ENCODE data around the gene ESPL1. TPM values are rescaled to one million over a fixed set of nuclear protein-coding genes. Genes with fewer than 3 reads are reported as not detected.
"Not testable (repeated sequence)": the region's sequence is repeated elsewhere in the genome, so short reads cannot be mapped to it uniquely, and the experiment has no call there.

The ESPL1 gene
- total RNA-seq, 1 experiment from 2014 or later = 12.1 TPM

DNA sequence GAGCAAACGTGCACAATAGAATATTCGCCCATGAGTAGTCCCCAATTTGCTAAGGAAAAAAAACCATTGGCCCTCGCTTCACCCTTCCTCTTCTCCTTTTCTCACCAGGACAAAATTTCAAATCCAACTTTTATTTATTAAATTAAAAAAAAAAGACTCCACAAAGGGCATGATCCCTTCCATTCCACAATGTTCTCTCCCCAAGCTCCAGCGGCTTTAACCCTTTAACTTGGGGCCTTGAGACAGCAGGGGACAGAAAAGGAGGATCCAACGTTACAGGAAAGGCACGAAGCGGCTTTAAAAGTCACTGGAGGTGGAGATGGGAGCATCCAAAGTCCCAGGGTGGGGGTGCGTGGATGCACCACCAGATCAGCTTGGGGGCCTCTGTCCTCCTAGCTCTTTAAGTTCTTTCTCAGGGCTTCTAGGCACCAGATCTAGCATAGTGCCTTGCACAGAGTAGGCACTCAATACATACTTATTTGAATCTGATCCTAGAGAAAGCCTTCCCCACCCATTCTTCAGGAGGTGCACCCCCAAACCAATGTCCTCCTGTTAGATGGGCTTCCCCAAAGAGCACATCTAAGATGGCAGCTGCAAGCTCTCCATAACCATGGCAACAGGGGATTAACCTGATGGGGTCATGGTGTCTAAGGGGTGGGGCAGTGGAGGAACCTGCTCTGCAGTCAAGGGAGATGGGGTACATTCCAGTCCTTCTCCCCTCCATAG lies 58.5 kb downstream of the ESPL1 start:
- Mint-ChIP-seq H3K36me3 (ENCODE audit: insufficient read depth, unreplicated experiment) (peaks cover under 1% of the 10 kb centered on the region), H3K4me3 (ENCODE audit: unreplicated experiment) (peak overlapping the region; percentile 46), H3K27me3 (ENCODE audit: insufficient read depth, unreplicated experiment) (peaks cover 2% of the 10 kb centered on the region), H3K4me1 (ENCODE audit: insufficient read depth, unreplicated experiment) (peaks cover 9% of the 10 kb centered on the region), H3K9me3 (ENCODE audit: unreplicated experiment) (no peaks in the 10 kb centered on the region), H3K27ac (ENCODE audit: low read depth, unreplicated experiment) (no peak overlapping the region)
- ChIA-PET POLR2A (interaction anchor here (0.7 to 1.2 kb wide), 3 partner anchors 21 to 189 kb away, joined by 3 to 4 read pairs (median 3); partner anchors contain the start of gene SP1), CTCF (interaction anchor here (0.8 to 6.0 kb wide), 7 partner anchors 18 to 197 kb away, joined by 3 to 63 read pairs (median 5); no protein-coding TSS in a partner anchor)
- no TSS peak for BruUV-seq (replicated peaks)
- TF ChIP-seq, protein P1, sequence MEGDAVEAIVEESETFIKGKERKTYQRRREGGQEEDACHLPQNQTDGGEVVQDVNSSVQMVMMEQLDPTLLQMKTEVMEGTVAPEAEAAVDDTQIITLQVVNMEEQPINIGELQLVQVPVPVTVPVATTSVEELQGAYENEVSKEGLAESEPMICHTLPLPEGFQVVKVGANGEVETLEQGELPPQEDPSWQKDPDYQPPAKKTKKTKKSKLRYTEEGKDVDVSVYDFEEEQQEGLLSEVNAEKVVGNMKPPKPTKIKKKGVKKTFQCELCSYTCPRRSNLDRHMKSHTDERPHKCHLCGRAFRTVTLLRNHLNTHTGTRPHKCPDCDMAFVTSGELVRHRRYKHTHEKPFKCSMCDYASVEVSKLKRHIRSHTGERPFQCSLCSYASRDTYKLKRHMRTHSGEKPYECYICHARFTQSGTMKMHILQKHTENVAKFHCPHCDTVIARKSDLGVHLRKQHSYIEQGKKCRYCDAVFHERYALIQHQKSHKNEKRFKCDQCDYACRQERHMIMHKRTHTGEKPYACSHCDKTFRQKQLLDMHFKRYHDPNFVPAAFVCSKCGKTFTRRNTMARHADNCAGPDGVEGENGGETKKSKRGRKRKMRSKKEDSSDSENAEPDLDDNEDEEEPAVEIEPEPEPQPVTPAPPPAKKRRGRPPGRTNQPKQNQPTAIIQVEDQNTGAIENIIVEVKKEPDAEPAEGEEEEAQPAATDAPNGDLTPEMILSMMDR (IDR thresholded peaks at IDR 0.05; ENCODE audit: unreplicated experiment) = no peak
- no peak for DNase-seq (ENCODE audit: unreplicated experiment)
- intact Hi-C loops (cut with micrococcal nuclease) = loop anchor here (10.0 kb wide), 1 partner anchor 348 kb away; the partner anchor contains the start of gene ATP5MC2

DNA sequence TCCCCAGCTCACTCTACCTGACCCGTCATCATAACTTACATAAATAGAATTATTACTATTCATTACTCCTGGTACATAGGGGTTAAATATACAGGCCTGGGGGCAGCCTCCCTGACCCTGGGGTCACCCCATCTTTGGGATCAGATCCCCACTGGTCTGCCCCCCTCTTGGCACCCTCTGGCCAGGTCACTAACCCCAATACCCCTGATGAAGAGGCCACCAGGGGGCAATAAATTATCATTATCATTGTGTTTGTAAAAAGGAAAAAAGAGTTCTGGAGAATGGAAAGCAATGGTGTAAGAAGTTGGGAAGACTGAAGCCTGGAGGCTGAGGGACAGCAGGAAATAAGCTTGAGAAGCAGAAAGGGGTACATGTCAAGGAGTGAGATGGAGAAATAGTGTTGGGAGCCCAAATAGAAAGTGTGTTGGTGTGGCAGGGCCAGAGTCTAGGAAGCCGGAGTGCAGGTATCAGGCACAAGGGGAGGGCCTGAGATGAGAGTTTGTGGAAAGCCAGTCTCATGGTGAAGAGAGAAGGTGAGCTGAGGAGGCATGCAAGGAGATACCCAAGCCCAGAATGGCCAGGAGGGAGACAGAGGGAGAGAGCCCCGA lies 59.4 kb downstream of the ESPL1 start:
- POLR2A ChIA-PET = interaction anchor here (1.2 kb wide), 1 partner anchor 52 kb away, joined by 4 read pairs; the partner anchor contains the start of gene SP1
- peaks cover 11% of the 10 kb centered on the region for H3K27me3 Mint-ChIP-seq (ENCODE audit: insufficient read depth, unreplicated experiment)
- H3K27ac Mint-ChIP-seq (ENCODE audit: low read depth, unreplicated experiment) = no peak overlapping the region
- no peaks in the 10 kb centered on the region for H3K9me3 Mint-ChIP-seq (ENCODE audit: unreplicated experiment)
- no TSS peak for BruUV-seq (replicated peaks)
- CTCF ChIA-PET = interaction anchor here (0.6 to 6.0 kb wide), 14 partner anchors 11 to 254 kb away, joined by 3 to 63 read pairs (median 4); partner anchors contain the start of gene SP1
- TF ChIP-seq, protein P1 (IDR thresholded peaks at IDR 0.05; ENCODE audit: unreplicated experiment) = peak; percentile 34
- no peak overlapping the region for H3K4me3 Mint-ChIP-seq (ENCODE audit: unreplicated experiment)
- peaks cover 9% of the 10 kb centered on the region for H3K4me1 Mint-ChIP-seq (ENCODE audit: insufficient read depth, unreplicated experiment)
- peak; percentile 53 for DNase-seq (ENCODE audit: unreplicated experiment)
- H3K36me3 Mint-ChIP-seq (ENCODE audit: insufficient read depth, unreplicated experiment) = no peaks in the 10 kb centered on the region
- intact Hi-C loops (cut with micrococcal nuclease) = loop anchor here (10.0 kb wide), 1 partner anchor 347 kb away; the partner anchor contains the start of gene ATP5MC2

DNA sequence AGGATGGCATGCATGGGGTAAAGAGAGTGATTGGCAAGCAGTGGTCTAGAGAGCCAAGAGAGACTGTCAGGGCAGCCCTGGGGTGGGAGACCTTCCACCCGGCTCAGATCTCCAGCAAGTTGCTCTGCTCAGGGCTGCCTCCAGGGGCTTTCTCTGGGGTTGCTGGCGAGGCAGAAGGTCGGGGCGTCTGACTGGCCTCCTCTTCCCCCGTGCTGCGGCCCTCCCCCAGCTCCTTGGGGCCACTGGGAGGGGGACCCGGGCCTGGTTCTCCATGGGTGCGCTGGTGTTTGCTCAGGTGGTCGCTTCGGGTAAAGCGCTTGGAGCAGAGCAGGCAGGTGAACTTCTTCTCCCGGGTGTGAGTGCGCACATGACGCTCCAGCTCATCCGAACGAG lies 59.9 kb downstream of the ESPL1 start:
- Mint-ChIP-seq H3K4me3 (ENCODE audit: unreplicated experiment) (no peak overlapping the region), H3K36me3 (ENCODE audit: insufficient read depth, unreplicated experiment) (no peaks in the 10 kb centered on the region), H3K27ac (ENCODE audit: low read depth, unreplicated experiment) (no peak overlapping the region), H3K4me1 (ENCODE audit: insufficient read depth, unreplicated experiment) (peaks cover 9% of the 10 kb centered on the region), H3K9me3 (ENCODE audit: unreplicated experiment) (no peaks in the 10 kb centered on the region), H3K27me3 (ENCODE audit: insufficient read depth, unreplicated experiment) (peaks cover 13% of the 10 kb centered on the region)
- intact Hi-C loops (cut with micrococcal nuclease) = loop anchor here (10.0 kb wide), 1 partner anchor 347 kb away; the partner anchor contains the start of gene ATP5MC2
- TF ChIP-seq, protein P1 (IDR thresholded peaks at IDR 0.05; ENCODE audit: unreplicated experiment) = no peak
- CTCF ChIA-PET = interaction anchor here (0.6 to 6.0 kb wide), 12 partner anchors 10 to 254 kb away, joined by 3 to 63 read pairs (median 4); partner anchors contain the start of gene SP1
- no peak for DNase-seq (ENCODE audit: unreplicated experiment)
- POLR2A ChIA-PET = interaction anchor here (0.5 to 1.1 kb wide), 3 partner anchors 17 to 125 kb away, joined by 3 to 6 read pairs (median 3); no protein-coding TSS in a partner anchor
- BruUV-seq (replicated peaks) = no TSS peak

DNA sequence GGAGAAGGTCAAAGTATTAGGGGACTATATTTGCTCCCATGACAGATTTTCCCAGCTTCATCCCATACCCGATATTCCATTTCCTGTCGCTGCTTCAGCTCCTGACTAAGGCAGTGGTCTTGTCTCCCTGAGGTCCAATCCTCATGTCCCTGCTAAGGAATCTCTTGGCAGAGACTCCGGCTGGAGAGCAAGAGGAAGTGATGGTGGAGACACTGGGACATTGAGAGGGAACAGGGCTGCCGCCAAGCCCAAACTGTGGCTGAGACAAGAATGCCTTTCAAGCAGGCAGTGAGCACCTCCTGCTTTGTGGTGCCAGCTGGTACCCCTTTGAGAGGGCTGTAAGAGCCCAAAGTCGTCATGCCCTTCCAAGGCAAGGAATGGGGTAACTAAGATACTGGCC lies 62.6 kb downstream of the ESPL1 start:
- POLR2A ChIA-PET = interaction anchor here (0.7 to 1.3 kb wide), 2 partner anchors 10 to 97 kb away, joined by 3 to 5 read pairs; partner anchors contain the start of gene AAAS
- H3K4me3 Mint-ChIP-seq (ENCODE audit: unreplicated experiment) = no peak overlapping the region
- no peaks in the 10 kb centered on the region for H3K9me3 Mint-ChIP-seq (ENCODE audit: unreplicated experiment)
- TF ChIP-seq, protein P1 (IDR thresholded peaks at IDR 0.05; ENCODE audit: unreplicated experiment) = no peak
- CTCF ChIA-PET = interaction anchor here (0.8 to 6.0 kb wide), 5 partner anchors 9 to 91 kb away, joined by 3 to 63 read pairs (median 13); partner anchors contain the start of gene AAAS
- H3K27me3 Mint-ChIP-seq (ENCODE audit: insufficient read depth, unreplicated experiment) = peaks cover 13% of the 10 kb centered on the region
- H3K27ac Mint-ChIP-seq (ENCODE audit: low read depth, unreplicated experiment) = no peak overlapping the region
- intact Hi-C loops (cut with micrococcal nuclease) = no loop called here
- H3K4me1 Mint-ChIP-seq (ENCODE audit: insufficient read depth, unreplicated experiment) = no peaks in the 10 kb centered on the region
- no TSS peak for BruUV-seq (replicated peaks)
- peaks cover 7% of the 10 kb centered on the region for H3K36me3 Mint-ChIP-seq (ENCODE audit: insufficient read depth, unreplicated experiment)
- no peak for DNase-seq (ENCODE audit: unreplicated experiment)

DNA sequence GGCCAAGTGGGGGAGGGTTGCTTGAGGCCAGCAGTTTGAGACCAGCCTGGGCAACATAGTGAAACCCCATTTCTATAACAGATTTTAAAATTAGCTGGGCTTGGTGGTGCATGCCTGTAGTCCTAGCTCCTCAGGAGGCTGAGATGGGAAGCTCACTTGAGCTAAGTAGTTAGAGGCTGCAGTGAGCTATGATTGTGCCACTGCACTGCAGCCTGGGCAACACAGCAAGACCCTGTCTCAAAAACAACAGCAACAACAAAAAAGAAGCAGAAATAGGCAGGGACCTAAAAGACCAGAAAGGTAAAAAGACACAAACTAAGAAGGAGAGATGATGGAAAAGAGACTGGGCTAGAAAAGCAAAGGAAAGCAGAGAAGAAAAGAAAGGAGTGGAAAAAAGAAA lies 64.2 kb downstream of the ESPL1 start:
- H3K9me3 Mint-ChIP-seq (ENCODE audit: unreplicated experiment); DNase-seq (ENCODE audit: unreplicated experiment); BruUV-seq (replicated peaks); H3K36me3 Mint-ChIP-seq (ENCODE audit: insufficient read depth, unreplicated experiment); H3K4me1 Mint-ChIP-seq (ENCODE audit: insufficient read depth, unreplicated experiment); H3K4me3 Mint-ChIP-seq (ENCODE audit: unreplicated experiment); H3K27ac Mint-ChIP-seq (ENCODE audit: low read depth, unreplicated experiment); intact Hi-C loops (cut with micrococcal nuclease): not testable (repeated sequence)
- ChIA-PET POLR2A (interaction anchor here (0.7 to 1.1 kb wide), 4 partner anchors 9 to 109 kb away, joined by 3 to 4 read pairs (median 3); partner anchors contain the start of genes AAAS and PRR13), CTCF (interaction anchor here (0.7 to 1.9 kb wide), 6 partner anchors 8 to 181 kb away, joined by 3 to 7 read pairs (median 4); no protein-coding TSS in a partner anchor)
- peaks cover 26% of the 10 kb centered on the region for H3K27me3 Mint-ChIP-seq (ENCODE audit: insufficient read depth, unreplicated experiment)

Measured in MCF 10A (cell line).